ENCODE results near the gene PCDHGA11. TPM values are rescaled to one million over a fixed set of nuclear protein-coding genes. Genes with fewer than 3 reads are reported as not detected.

PCDHGA11 gene
- total RNA-seq (2014; rRNA removed) = 0.66 and 0.92 TPM in 2 replicates
- Bru-seq, nascent RNA = percentile 66 among the genes with signal in this experiment
- BruChase-seq, experiment 1, labeled RNA remaining after a 6-hour chase = percentile 73 among the genes with signal in this experiment
- BruChase-seq, experiment 2, labeled RNA remaining after a 2-hour chase = percentile 88 among the genes with signal in this experiment
- long read RNA-seq = 0 reads

GRCh38 chr5:141420855-141421488 lies at the start of gene PCDHGA11:
Gene PCDHGA11 (plus strand): TSS chr5:141421051. CDS start chr5:141421228, 177 bp downstream.
- H3K9ac ChIP-seq (ENCODE audit: low read length) = no peak within 1 kb of the TSS
- no TSS peak for BruUV-seq (replicated peaks)
- no peak for ATAC-seq

GRCh38 chr5:141371572-141372475 lies 49.0 kb upstream of the PCDHGA11 start:
- ATAC-seq (no peak), DNase-seq (no peak)
- Histone ChIP-seq H3F3A (ENCODE audit: low read length, unreplicated experiment) (no peaks in the 10 kb centered on the region), H3K27me3 (ENCODE audit: low read length) (no peaks in the 10 kb centered on the region), H3K27ac (ENCODE audit: low read length) (no peak overlapping the region), H2AFZ (ENCODE audit: low read length) (no peak overlapping the region), H3K4me3 (ENCODE audit: low read length) (no peak overlapping the region), H4K20me1 (ENCODE audit: low read length) (no peaks in the 10 kb centered on the region), H3K9me3 (ENCODE audit: low read length) (no peaks in the 10 kb centered on the region), H3K4me1 (ENCODE audit: insufficient read depth, low read length) (no peaks in the 10 kb centered on the region), H3K79me2 (ENCODE audit: low read length) (no peaks in the 10 kb centered on the region), H3K4me2 (ENCODE audit: low read length) (no peak overlapping the region), H3K9me2 (replicated peaks; ENCODE audit: low read length) (no peaks in the 10 kb centered on the region), H3K9ac (ENCODE audit: low read length) (no peak overlapping the region), H3K36me3 (ENCODE audit: low read depth, low read length) (no peaks in the 10 kb centered on the region)
- BruUV-seq (replicated peaks) = no TSS peak
- POLR2A ChIA-PET (ENCODE audit: unreplicated experiment) = no interaction called here
- no peak for TF ChIP-seq EZH2 (IDR thresholded peaks at IDR 0.05; ENCODE audit: low read length, unreplicated experiment)
- TF ChIP-seq CTCF (conservative IDR thresholded peaks at IDR 0.05; ENCODE audit: low read depth, low read length) = no peak
- no peak for TF ChIP-seq EZH2phosphoT487 (IDR thresholded peaks at IDR 0.05; ENCODE audit: borderline replicate concordance, low read length)
- CTCF ChIA-PET = no interaction called here
- intact Hi-C loops (cut with micrococcal nuclease) = no loop called here

More at GRCh38 chr5:141420855-141421488, at the start of gene PCDHGA11:
- no peak within 1 kb of the TSS for H3K27ac ChIP-seq (ENCODE audit: low read length)
- no peaks in the 10 kb centered on the region for H3K4me1 ChIP-seq (ENCODE audit: insufficient read depth, low read length)
- no peaks in the 10 kb centered on the region for H4K20me1 ChIP-seq (ENCODE audit: low read length)
- H3F3A ChIP-seq (ENCODE audit: low read length, unreplicated experiment) = no peaks in the 10 kb centered on the region
- no peaks in the 10 kb centered on the region for H3K79me2 ChIP-seq (ENCODE audit: low read length)
- H2AFZ ChIP-seq (ENCODE audit: low read length) = no peak within 1 kb of the TSS
- POLR2A ChIA-PET (ENCODE audit: unreplicated experiment) = no interaction called here
- no peaks in the 10 kb centered on the region for H3K9me3 ChIP-seq (ENCODE audit: low read length)
- CTCF ChIA-PET = interaction anchor here (0.6 kb wide), 1 partner anchor 250 kb away, joined by 3 read pairs; no protein-coding TSS in a partner anchor
- intact Hi-C loops (cut with micrococcal nuclease) = no loop called here
- H3K4me3 ChIP-seq (ENCODE audit: low read length) = no peak within 1 kb of the TSS
- TF ChIP-seq EZH2phosphoT487 (IDR thresholded peaks at IDR 0.05; ENCODE audit: borderline replicate concordance, low read length) (no peak), CTCF (conservative IDR thresholded peaks at IDR 0.05; ENCODE audit: low read depth, low read length) (no peak; the same call in 1 of the 2 replicates), EZH2 (IDR thresholded peaks at IDR 0.05; ENCODE audit: low read length, unreplicated experiment) (no peak)
- no peak for DNase-seq
- H3K4me2 ChIP-seq (ENCODE audit: low read length) = no peak within 1 kb of the TSS
- H3K9me2 ChIP-seq (replicated peaks; ENCODE audit: low read length) = no peaks in the 10 kb centered on the region
- H3K27me3 ChIP-seq (ENCODE audit: low read length) = no peaks in the 10 kb centered on the region
- no peaks in the 10 kb centered on the region; the same call in 1 of the 2 replicates for H3K36me3 ChIP-seq (ENCODE audit: low read depth, low read length)

Data from PC-3 (cell line).